Caco-2 (cell line): ENCODE results near the gene DAB1. TPM values are rescaled to one million over a fixed set of nuclear protein-coding genes. Genes with fewer than 3 reads are reported as not detected.

Source experiments
- BruUV-seq: library from RNA; stranded (reverse); fragments of 400-500 nt; replicated peaks from 2 replicates; lab custom pipeline; 2021; lab: Mats Ljungman, UMichigan
- CTCF ChIA-PET: fragments of 300-600 bp; sonication (Branson Sonifier 250); formaldehyde crosslinking; loops from one replicate; lab custom pipeline; 2022; ENCODE audit warnings: antibody characterized with exemption; lab: Charles Lee
- POLR2A ChIA-PET: fragments of 300-600 bp; sonication (Branson Sonifier 250); formaldehyde crosslinking; loops from one replicate; lab custom pipeline; 2022; ENCODE audit warnings: antibody characterized with exemption; lab: Charles Lee
- DNase-seq, 2 experiments: peaks; one replicate each; pipeline versions ENCODE4 v3.0.0 to v3.0.0-alpha.2; 2020 to 2022
- H3K27me3 ChIP-seq: replicated peaks from 2 replicates; pipeline ENCODE4 v1.6.0; 2011; ENCODE audit warnings: low read length; ENCODE audit not compliant: control insufficient read depth, insufficient read depth
- H3K36me3 ChIP-seq: 2 replicates; pipeline ENCODE4 v1.5.1; 2011; ENCODE audit warnings: low read length; ENCODE audit not compliant: control insufficient read depth, insufficient read depth
- H3K4me1 ChIP-seq: fragments of 250-450 bp; sonication (Bioruptor Pico); 2 replicates; pipeline ENCODE4 v1.5.1; 2020; ENCODE audit warnings: mild to moderate bottlenecking
- H3K4me3 ChIP-seq: 2 replicates; pipeline ENCODE4 v1.5.1; 2011; ENCODE audit warnings: low read depth, mild to moderate bottlenecking, control low read depth, low read length
- H3K9me3 ChIP-seq: fragments of 250-450 bp; sonication (Bioruptor Pico); 2 replicates; pipeline ENCODE4 v1.5.1; 2020; ENCODE audit warnings: mild to moderate bottlenecking, moderate library complexity
- H3K27ac Mint-ChIP-seq: one replicate; pipeline ENCODE4 v1.8.0; 2022; ENCODE audit warnings: mixed read lengths; ENCODE audit not compliant: unreplicated experiment
- H3K27me3 Mint-ChIP-seq: one replicate; pipeline ENCODE4 v1.8.0; 2022; ENCODE audit warnings: mixed read lengths; ENCODE audit not compliant: insufficient read depth, unreplicated experiment
- H3K36me3 Mint-ChIP-seq: one replicate; pipeline ENCODE4 v1.8.0; 2022; ENCODE audit warnings: mild to moderate bottlenecking, mixed read lengths; ENCODE audit not compliant: insufficient read depth, unreplicated experiment
- H3K4me1 Mint-ChIP-seq: one replicate; pipeline ENCODE4 v1.8.0; 2022; ENCODE audit warnings: low read depth, mixed read lengths; ENCODE audit not compliant: unreplicated experiment
- H3K4me3 Mint-ChIP-seq: one replicate; pipeline ENCODE4 v1.8.0; 2022; ENCODE audit warnings: mild to moderate bottlenecking, moderate library complexity, mixed read lengths; ENCODE audit not compliant: unreplicated experiment
- H3K9me3 Mint-ChIP-seq: one replicate; pipeline ENCODE4 v1.8.0; 2022; ENCODE audit warnings: mixed read lengths; ENCODE audit not compliant: unreplicated experiment
- CTCF ChIP-seq, 2 experiments: fragments of 200-600 bp in 1 of 2; IDR thresholded peaks; 1 replicate in 1 of 2; 2 replicates in 1 of 2; pipeline versions ENCODE4 v1.5.1 to v1.8.0; 2011 to 2022; ENCODE audit warnings: antibody characterized with exemption in 1 of 2, control low read depth in 1 of 2, inconsistent platforms in 1 of 2, low read depth in 1 of 2, low read length in 1 of 2, mild to moderate bottlenecking in 1 of 2, moderate library complexity in 1 of 2; ENCODE audit not compliant: insufficient read depth in 1 of 2, severe bottlenecking in 1 of 2, unreplicated experiment in 1 of 2
- intact Hi-C: fragments of 100-400 bp; cut with micrococcal nuclease; formaldehyde crosslinking; loops from one replicate; pipeline ENCODE4 v1.10.0; 2022; ENCODE audit not compliant: unreplicated experiment
- total RNA-seq: library from RNA; stranded (reverse); gene quantifications from 2 replicates; pipeline ENCODE4 v1.2.3, GENCODE V29; 2022

The DAB1 gene
- total RNA-seq, 1 experiment from 2014 or later, result 0.32 TPM

DNA sequence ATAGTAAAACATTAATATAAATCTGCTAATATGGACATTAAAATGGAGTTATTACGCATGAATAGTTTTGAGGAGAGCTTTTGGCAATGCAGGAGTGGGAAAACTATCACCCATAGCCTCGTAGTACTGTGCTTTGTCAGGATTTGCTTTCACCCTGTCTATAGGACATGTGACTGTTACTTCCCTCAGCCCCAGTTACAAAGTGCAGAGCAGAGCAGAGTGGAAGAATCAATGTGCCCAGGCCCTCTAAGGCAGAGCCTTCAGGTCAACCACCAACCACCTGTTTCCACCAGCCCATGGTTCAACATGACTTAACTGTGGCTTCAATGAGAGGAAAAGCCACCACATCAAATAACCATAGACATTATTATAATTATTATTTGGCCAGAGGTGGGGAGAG is 389.1 kb downstream of the DAB1 start:
- ChIA-PET POLR2A (no interaction called here), CTCF (no interaction called here)
- no peaks in the 10 kb centered on the region for H3K27me3 Mint-ChIP-seq
- no peak for TF ChIP-seq CTCF (IDR thresholded peaks at IDR 0.05; ENCODE audit: insufficient read depth in 1 of 2, low read depth in 1 of 2, low read length in 1 of 2, severe bottlenecking in 1 of 2, unreplicated experiment in 1 of 2)
- H3K27me3 ChIP-seq, result no peaks in the 10 kb centered on the region
- no TSS peak for BruUV-seq
- no peak overlapping the region for H3K4me3 ChIP-seq
- DNase-seq, result no peak
- no peak overlapping the region for H3K4me3 Mint-ChIP-seq
- no peaks in the 10 kb centered on the region for H3K9me3 ChIP-seq
- H3K4me1 Mint-ChIP-seq, result no peaks in the 10 kb centered on the region
- no peak overlapping the region for H3K27ac Mint-ChIP-seq
- intact Hi-C loops, result no loop called here
- no peaks in the 10 kb centered on the region for H3K36me3 Mint-ChIP-seq
- H3K36me3 ChIP-seq, result no peaks in the 10 kb centered on the region
- H3K9me3 Mint-ChIP-seq, result no peaks in the 10 kb centered on the region
- no peaks in the 10 kb centered on the region for H3K4me1 ChIP-seq

GRCh38 chr1:57033222-57034001 is 390.4 kb downstream of the DAB1 start:
- BruUV-seq, result no TSS peak
- ChIA-PET CTCF (no interaction called here), POLR2A (no interaction called here)
- no peak overlapping the region for H3K27ac Mint-ChIP-seq
- DNase-seq, result no peak
- intact Hi-C loops, result no loop called here
- H3K36me3 ChIP-seq, result no peaks in the 10 kb centered on the region
- no peaks in the 10 kb centered on the region for H3K4me1 ChIP-seq
- no peaks in the 10 kb centered on the region for H3K27me3 ChIP-seq
- no peaks in the 10 kb centered on the region for H3K4me1 Mint-ChIP-seq
- H3K27me3 Mint-ChIP-seq, result no peaks in the 10 kb centered on the region
- H3K9me3 ChIP-seq, result no peaks in the 10 kb centered on the region
- no peak for TF ChIP-seq CTCF (IDR thresholded peaks at IDR 0.05; ENCODE audit: insufficient read depth in 1 of 2, low read depth in 1 of 2, low read length in 1 of 2, severe bottlenecking in 1 of 2, unreplicated experiment in 1 of 2)
- peaks cover 5% of the 10 kb centered on the region for H3K9me3 Mint-ChIP-seq
- no peaks in the 10 kb centered on the region for H3K36me3 Mint-ChIP-seq
- no peak overlapping the region for H3K4me3 Mint-ChIP-seq
- no peak overlapping the region for H3K4me3 ChIP-seq

DNA sequence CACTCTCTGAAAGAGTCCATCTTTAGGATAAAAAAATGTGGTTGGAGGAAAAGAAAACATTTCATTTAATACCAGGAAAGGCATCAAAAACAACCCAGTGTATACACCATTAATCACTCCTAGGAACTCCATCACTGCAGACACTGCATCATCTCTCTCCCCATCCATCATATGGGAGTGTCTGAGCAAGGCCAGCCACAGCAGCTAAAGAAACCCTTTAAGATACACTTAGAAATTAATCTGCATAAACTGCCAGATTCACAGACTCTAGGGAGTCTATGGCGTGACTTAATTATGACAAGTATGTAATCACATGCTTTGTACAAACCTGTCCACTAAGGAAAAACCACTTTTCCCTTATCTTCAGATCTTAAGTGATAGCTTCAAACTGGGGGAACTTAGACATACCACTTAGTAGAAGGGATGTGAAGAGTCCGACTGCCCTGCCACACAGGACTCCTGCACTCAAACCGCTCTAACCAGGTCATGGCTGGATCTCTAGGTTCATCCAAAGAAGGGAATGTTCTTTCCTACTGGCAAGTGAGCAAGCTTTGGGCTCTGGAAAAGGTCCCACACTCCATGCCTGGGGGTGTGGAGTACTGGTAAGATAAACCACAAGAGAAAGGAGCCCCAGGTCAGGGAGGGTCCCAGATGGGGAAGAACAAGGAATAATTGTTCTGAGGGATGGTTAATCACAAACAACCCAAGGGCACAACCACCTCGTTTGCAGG is 397.1 kb downstream of the DAB1 start:
- TF ChIP-seq CTCF (IDR thresholded peaks at IDR 0.05; ENCODE audit: insufficient read depth in 1 of 2, low read depth in 1 of 2, low read length in 1 of 2, severe bottlenecking in 1 of 2, unreplicated experiment in 1 of 2), result no peak
- intact Hi-C loops, result no loop called here
- ChIA-PET POLR2A (no interaction called here), CTCF (no interaction called here)
- no peaks in the 10 kb centered on the region for H3K27me3 ChIP-seq
- no peak overlapping the region for H3K27ac Mint-ChIP-seq
- H3K4me1 ChIP-seq, result no peaks in the 10 kb centered on the region
- BruUV-seq, result no TSS peak
- no peaks in the 10 kb centered on the region for H3K4me1 Mint-ChIP-seq
- H3K36me3 ChIP-seq, result no peaks in the 10 kb centered on the region
- H3K36me3 Mint-ChIP-seq, result no peaks in the 10 kb centered on the region
- no peaks in the 10 kb centered on the region for H3K27me3 Mint-ChIP-seq
- H3K9me3 Mint-ChIP-seq, result peaks cover 8% of the 10 kb centered on the region
- no peak overlapping the region for H3K4me3 Mint-ChIP-seq
- DNase-seq, result no peak
- H3K4me3 ChIP-seq, result no peak overlapping the region
- H3K9me3 ChIP-seq, result no peaks in the 10 kb centered on the region
